HepG2 (cell line): ENCODE results near the gene HPS1. TPM values are rescaled to one million over a fixed set of nuclear protein-coding genes. Genes with fewer than 3 reads are reported as not detected.

Source experiments
- GTF3A ChIP-seq: sonication (generic); formaldehyde crosslinking; conservative IDR thresholded peaks from 2 replicates; pipeline ENCODE4 v1.4.0; 2020; ENCODE audit warnings: mild to moderate bottlenecking, missing genetic modification reagents
- IKZF1 ChIP-seq: fragments of 450-650 bp; IDR thresholded peaks from 2 replicates; pipeline ENCODE4 v1.7.1; 2016
- JUND ChIP-seq: sonication (generic); formaldehyde crosslinking; IDR thresholded peaks from 2 replicates; pipeline ENCODE4 v1.8.0; 2022; ENCODE audit warnings: mild to moderate bottlenecking, missing genetic modification reagents
- KIAA2018 ChIP-seq: sonication (generic); formaldehyde crosslinking; IDR thresholded peaks from 2 replicates; pipeline ENCODE4 v1.5.0; 2020; ENCODE audit warnings: mild to moderate bottlenecking, missing genetic modification reagents, borderline replicate concordance
- MAX ChIP-seq: IDR thresholded peaks from 2 replicates; pipeline ENCODE4 v1.6.1; 2012; ENCODE audit warnings: inconsistent platforms
- NONO ChIP-seq, 2 experiments: fragments of 450-650 bp in 1 of 2; sonication (generic) in 1 of 2; formaldehyde crosslinking in 1 of 2; IDR thresholded peaks in 1 of 2; conservative IDR thresholded peaks in 1 of 2; 2 replicates each; pipeline versions ENCODE4 v1.6.1 to v1.8.0; 2017 to 2022; ENCODE audit warnings: mild to moderate bottlenecking in 1 of 2, missing genetic modification reagents in 1 of 2, moderate library complexity in 1 of 2
- PHF5A ChIP-seq: IDR thresholded peaks from one replicate; pipeline ENCODE4 v1.6.1; 2018; ENCODE audit warnings: low read depth, missing genetic modification reagents; ENCODE audit not compliant: unreplicated experiment
- RNF2 ChIP-seq: fragments of 450-650 bp; conservative IDR thresholded peaks from 2 replicates; pipeline ENCODE4 v1.6.1; 2016; ENCODE audit warnings: low read depth
- SAFB2 ChIP-seq: sonication (generic); formaldehyde crosslinking; IDR thresholded peaks from 2 replicates; pipeline ENCODE4 v1.5.1; 2020; ENCODE audit warnings: missing genetic modification reagents, low read depth, mild to moderate bottlenecking, borderline replicate concordance
- ZNF225 ChIP-seq: sonication (generic); formaldehyde crosslinking; IDR thresholded peaks from 2 replicates; pipeline ENCODE4 v1.4.0; 2020; ENCODE audit warnings: mild to moderate bottlenecking, missing genetic modification reagents
- ZNF570 ChIP-seq: sonication (generic); formaldehyde crosslinking; IDR thresholded peaks from 2 replicates; pipeline ENCODE4 v1.4.0; 2020; ENCODE audit warnings: mild to moderate bottlenecking, missing genetic modification reagents, borderline replicate concordance
- ZNF672 ChIP-seq: sonication (generic); formaldehyde crosslinking; IDR thresholded peaks from 2 replicates; pipeline ENCODE4 v1.8.1; 2022; ENCODE audit warnings: missing genetic modification reagents
- ZSCAN30 ChIP-seq: sonication (generic); formaldehyde crosslinking; IDR thresholded peaks from 2 replicates; pipeline ENCODE4 v1.5.0; 2020; ENCODE audit warnings: mild to moderate bottlenecking, missing genetic modification reagents
- polyA plus RNA-seq, 8 experiments: library from polyadenylated mRNA; depleted of rRNA in 3 of 8; stranded (reverse) in 7 of 8; unstranded in 1 of 8; fragments of >200 nt; fragmentation: Illumina TruSeq in 4 of 8; extraction: Trizol in 4 of 8; gene quantifications; 2 replicates each; pipeline versions ENCODE4 v1.2.1 to v1.2.3, GENCODE V29; 2011 to 2016; ENCODE audit warnings: low read depth in 4 of 8, missing spikeins in 1 of 8, mixed read lengths in 1 of 8; ENCODE audit not compliant: insufficient read depth in 1 of 8
- total RNA-seq, 5 experiments: library from RNA; depleted of rRNA; stranded (reverse); fragments of >200 nt; fragmentation: Illumina TruSeq; extraction: Trizol; gene quantifications; 2 replicates each; pipeline ENCODE4 v1.2.3, GENCODE V29; 2016; ENCODE audit warnings: low read depth in 1 of 5
- TF ChIP-seq, protein P1 (sequence below): sonication (generic); formaldehyde crosslinking; IDR thresholded peaks from 2 replicates; pipeline ENCODE4 v1.5.0; 2020; ENCODE audit warnings: missing genetic modification reagents
- TF ChIP-seq, protein P2 (sequence below): sonication (generic); formaldehyde crosslinking; IDR thresholded peaks from 2 replicates; pipeline ENCODE4 v1.5.0; 2020; ENCODE audit warnings: mild to moderate bottlenecking, missing genetic modification reagents
- TF ChIP-seq, protein P3 (sequence below): sonication (generic); formaldehyde crosslinking; IDR thresholded peaks from 2 replicates; pipeline ENCODE4 v1.8.0; 2023; ENCODE audit warnings: mild to moderate bottlenecking, missing genetic modification reagents
- TF ChIP-seq, protein P4 (sequence below): sonication (generic); formaldehyde crosslinking; IDR thresholded peaks from 2 replicates; pipeline ENCODE4 v1.4.0; 2020; ENCODE audit warnings: mild to moderate bottlenecking, missing genetic modification reagents

Gene HPS1
- total and polyA plus RNA-seq, 2 of the 13 experiments (the other 11 are each of a cell fraction or from before 2014, with no cell fraction given), result 24.6 to 25.8 TPM

- TF ChIP-seq ZNF570 (no peak), NONO (IDR thresholded peaks at IDR 0.05) (no peak), NONO (CRISPR knock-in tag; conservative IDR thresholded peaks at IDR 0.05) (peak; percentile 68; the same call in 1 of the 2 replicates), ZSCAN30 (no peak), ZNF225 (CRISPR knock-in tag) (no peak), IKZF1 (no peak), RNF2 (no peak), MAX (peak; percentile 82), ZNF672 (CRISPR knock-in tag) (no peak), JUND (CRISPR knock-in tag) (no peak), GTF3A (CRISPR knock-in tag) (no peak), PHF5A (CRISPR knock-in tag) (no peak), KIAA2018 (CRISPR knock-in tag) (no peak), SAFB2 (CRISPR knock-in tag) (0 out of 2 replicates have a peak, but pooled peaks have one; percentile 32)
- TF ChIP-seq, protein P1, sequence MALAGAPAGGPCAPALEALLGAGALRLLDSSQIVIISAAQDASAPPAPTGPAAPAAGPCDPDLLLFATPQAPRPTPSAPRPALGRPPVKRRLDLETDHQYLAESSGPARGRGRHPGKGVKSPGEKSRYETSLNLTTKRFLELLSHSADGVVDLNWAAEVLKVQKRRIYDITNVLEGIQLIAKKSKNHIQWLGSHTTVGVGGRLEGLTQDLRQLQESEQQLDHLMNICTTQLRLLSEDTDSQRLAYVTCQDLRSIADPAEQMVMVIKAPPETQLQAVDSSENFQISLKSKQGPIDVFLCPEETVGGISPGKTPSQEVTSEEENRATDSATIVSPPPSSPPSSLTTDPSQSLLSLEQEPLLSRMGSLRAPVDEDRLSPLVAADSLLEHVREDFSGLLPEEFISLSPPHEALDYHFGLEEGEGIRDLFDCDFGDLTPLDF (CRISPR knock-in tag), result peak; percentile 70
- TF ChIP-seq, protein P2, sequence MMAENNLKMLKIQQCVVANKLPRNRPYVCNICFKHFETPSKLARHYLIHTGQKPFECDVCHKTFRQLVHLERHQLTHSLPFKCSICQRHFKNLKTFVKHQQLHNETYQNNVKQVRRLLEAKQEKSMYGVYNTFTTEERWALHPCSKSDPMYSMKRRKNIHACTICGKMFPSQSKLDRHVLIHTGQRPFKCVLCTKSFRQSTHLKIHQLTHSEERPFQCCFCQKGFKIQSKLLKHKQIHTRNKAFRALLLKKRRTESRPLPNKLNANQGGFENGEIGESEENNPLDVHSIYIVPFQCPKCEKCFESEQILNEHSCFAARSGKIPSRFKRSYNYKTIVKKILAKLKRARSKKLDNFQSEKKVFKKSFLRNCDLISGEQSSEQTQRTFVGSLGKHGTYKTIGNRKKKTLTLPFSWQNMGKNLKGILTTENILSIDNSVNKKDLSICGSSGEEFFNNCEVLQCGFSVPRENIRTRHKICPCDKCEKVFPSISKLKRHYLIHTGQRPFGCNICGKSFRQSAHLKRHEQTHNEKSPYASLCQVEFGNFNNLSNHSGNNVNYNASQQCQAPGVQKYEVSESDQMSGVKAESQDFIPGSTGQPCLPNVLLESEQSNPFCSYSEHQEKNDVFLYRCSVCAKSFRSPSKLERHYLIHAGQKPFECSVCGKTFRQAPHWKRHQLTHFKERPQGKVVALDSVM (CRISPR knock-in tag), result no peak
- TF ChIP-seq, protein P3, sequence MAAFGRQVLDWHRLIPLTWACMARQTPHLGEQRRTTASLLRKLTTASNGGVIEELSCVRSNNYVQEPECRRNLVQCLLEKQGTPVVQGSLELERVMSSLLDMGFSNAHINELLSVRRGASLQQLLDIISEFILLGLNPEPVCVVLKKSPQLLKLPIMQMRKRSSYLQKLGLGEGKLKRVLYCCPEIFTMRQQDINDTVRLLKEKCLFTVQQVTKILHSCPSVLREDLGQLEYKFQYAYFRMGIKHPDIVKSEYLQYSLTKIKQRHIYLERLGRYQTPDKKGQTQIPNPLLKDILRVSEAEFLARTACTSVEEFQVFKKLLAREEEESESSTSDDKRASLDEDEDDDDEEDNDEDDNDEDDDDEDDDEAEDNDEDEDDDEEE (CRISPR knock-in tag), result no peak
- TF ChIP-seq, protein P4, sequence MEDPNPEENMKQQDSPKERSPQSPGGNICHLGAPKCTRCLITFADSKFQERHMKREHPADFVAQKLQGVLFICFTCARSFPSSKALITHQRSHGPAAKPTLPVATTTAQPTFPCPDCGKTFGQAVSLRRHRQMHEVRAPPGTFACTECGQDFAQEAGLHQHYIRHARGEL (CRISPR knock-in tag), result no peak
Observed at GRCh38 chr10:98446661-98447221, at the start of gene HPS1 (continued).
